Mesendoderm (in vitro differentiated cells): ENCODE data around the gene UBR3.
A peak's percentile ranks its signal among the peaks of the same experiment; 100 is the strongest.
"Not testable (repeated sequence)": the region's sequence is repeated elsewhere in the genome, so short reads cannot be mapped to it uniquely, and the experiment has no call there.

Experiments used
- DNase-seq: peaks from one replicate; pipeline ENCODE4 v3.0.0; 2013
- H2AK5ac ChIP-seq: 2 replicates; pipeline ENCODE4 v1.6.1; 2013; ENCODE audit warnings: low read length, inconsistent platforms
- H2BK120ac ChIP-seq: 2 replicates; pipeline ENCODE4 v1.6.1; 2013; ENCODE audit warnings: low read depth, mild to moderate bottlenecking, low read length, moderate library complexity, mixed read lengths
- H2BK15ac ChIP-seq: replicated peaks from 2 replicates; pipeline ENCODE4 v1.6.1; 2013; ENCODE audit warnings: low read depth, mild to moderate bottlenecking, moderate library complexity
- H2BK5ac ChIP-seq: 2 replicates; pipeline ENCODE4 v1.6.1; 2013; ENCODE audit warnings: low read length, inconsistent platforms
- H3K18ac ChIP-seq: 2 replicates; pipeline ENCODE4 v1.6.1; 2013; ENCODE audit warnings: mild to moderate bottlenecking, low read length, mixed read lengths
- H3K23ac ChIP-seq: one replicate; pipeline ENCODE4 v1.6.1; 2013; ENCODE audit warnings: low read length
- H3K27ac ChIP-seq: 2 replicates; pipeline ENCODE4 v1.5.1; 2013; ENCODE audit warnings: low read depth, mild to moderate bottlenecking, inconsistent platforms, low read length, moderate library complexity
- H3K27me3 ChIP-seq: 2 replicates; pipeline ENCODE4 v1.6.1; 2013; ENCODE audit warnings: low read length, control low read depth, mild to moderate bottlenecking, inconsistent platforms; ENCODE audit not compliant: insufficient read depth, poor library complexity
- H3K36me3 ChIP-seq: 2 replicates; pipeline ENCODE4 v1.6.1; 2013; ENCODE audit warnings: low read length, inconsistent platforms; ENCODE audit not compliant: control insufficient read depth, insufficient read depth
- H3K4ac ChIP-seq: one replicate; pipeline ENCODE4 v1.6.1; 2013; ENCODE audit warnings: low read depth, mild to moderate bottlenecking, low read length, moderate library complexity
- H3K4me1 ChIP-seq: 2 replicates; pipeline ENCODE4 v1.6.1; 2013; ENCODE audit warnings: low read depth, low read length, inconsistent platforms; ENCODE audit not compliant: control insufficient read depth
- H3K4me2 ChIP-seq: 2 replicates; pipeline ENCODE4 v1.6.1; 2013; ENCODE audit warnings: low read length
- H3K4me3 ChIP-seq: 2 replicates; pipeline ENCODE4 v1.5.1; 2013; ENCODE audit warnings: mild to moderate bottlenecking, low read length
- H3K56ac ChIP-seq: one replicate; pipeline ENCODE4 v1.6.1; 2013; ENCODE audit warnings: low read length
- H3K79me1 ChIP-seq: 2 replicates; pipeline ENCODE4 v1.6.1; 2013; ENCODE audit warnings: low read length, inconsistent platforms
- H3K79me2 ChIP-seq: 2 replicates; pipeline ENCODE4 v1.6.1; 2013; ENCODE audit warnings: mild to moderate bottlenecking, low read length; ENCODE audit not compliant: control insufficient read depth, insufficient read depth
- H3K9ac ChIP-seq: 2 replicates; pipeline ENCODE4 v1.6.1; 2013; ENCODE audit warnings: low read length, inconsistent platforms
- H4K5ac ChIP-seq: one replicate; pipeline ENCODE4 v1.6.1; 2013; ENCODE audit warnings: low read length
- H4K8ac ChIP-seq: one replicate; pipeline ENCODE4 v1.6.1; 2013; ENCODE audit warnings: low read depth, mild to moderate bottlenecking, control low read depth, low read length, moderate library complexity
- whole genome bisulfite sequencing: extraction: QIAGEN DNeasy Blood & Tissue Kit; methylation state at CpG from one replicate; pipeline ENCODE4 v1.1.7; 2013; ENCODE audit warnings: low lambda C conversion rate, missing lambda C conversion rate; ENCODE audit not compliant: insufficient coverage; ENCODE audit errors: extremely low coverage; 5-methylcytosine and 5-hydroxymethylcytosine counted together

Gene UBR3

DNA sequence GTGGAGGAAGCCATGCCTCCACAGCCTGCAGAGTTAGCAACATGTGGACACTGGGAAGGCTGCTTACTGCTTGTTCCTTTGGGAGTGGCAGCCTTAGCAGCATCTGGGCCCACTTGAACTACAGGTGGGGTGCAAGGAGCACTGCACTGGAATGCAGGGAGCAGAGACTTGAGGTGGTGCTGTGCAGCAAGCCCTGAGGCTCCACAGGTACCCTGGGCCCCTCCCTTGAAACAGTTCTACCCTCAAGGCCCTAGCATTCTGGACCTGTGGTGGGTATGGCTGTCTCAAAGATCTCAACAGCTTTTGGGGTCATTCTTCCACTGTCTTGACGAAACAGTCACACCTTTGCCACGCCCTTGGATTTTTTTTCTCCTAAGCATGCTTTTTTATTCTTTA lies 13.5 kb downstream of the UBR3 start:
- H3K27me3 ChIP-seq: no peaks in the 10 kb centered on the region
- no peak overlapping the region for H4K8ac ChIP-seq
- H3K36me3 ChIP-seq: no peaks in the 10 kb centered on the region
- H2AK5ac ChIP-seq: no peak overlapping the region
- H3K4me3 ChIP-seq: no peak overlapping the region
- no peak overlapping the region for H3K4me2 ChIP-seq
- no peak overlapping the region for H3K27ac ChIP-seq
- no peaks in the 10 kb centered on the region for H3K4me1 ChIP-seq
- H3K79me2 ChIP-seq: peaks cover 1% of the 10 kb centered on the region
- no peak for DNase-seq
- no peak overlapping the region for H2BK15ac ChIP-seq
- H3K18ac ChIP-seq: no peak overlapping the region
- H3K9ac ChIP-seq: no peak overlapping the region
- H4K5ac ChIP-seq: no peak overlapping the region
- peak overlapping the region; percentile 15 for H3K56ac ChIP-seq
- no peak overlapping the region for H2BK5ac ChIP-seq
- H2BK120ac ChIP-seq: no peak overlapping the region
- WGBS: no CpG with 5 or more reads among the region's 2 CpGs
- peaks cover 9% of the 10 kb centered on the region for H3K79me1 ChIP-seq
- H3K4ac ChIP-seq: no peak overlapping the region
- no peak overlapping the region for H3K23ac ChIP-seq

GRCh38 chr2:169841625-169842024 lies 14.4 kb downstream of the UBR3 start:
- H3K9ac ChIP-seq, H4K5ac ChIP-seq, H3K27ac ChIP-seq, H3K4ac ChIP-seq, H4K8ac ChIP-seq, DNase-seq, H3K4me1 ChIP-seq, H2BK5ac ChIP-seq, H2BK15ac ChIP-seq, H3K79me1 ChIP-seq, H3K27me3 ChIP-seq, H3K79me2 ChIP-seq, H3K18ac ChIP-seq, H3K36me3 ChIP-seq, H2AK5ac ChIP-seq, H3K4me3 ChIP-seq, H3K23ac ChIP-seq, H3K4me2 ChIP-seq, H3K56ac ChIP-seq, H2BK120ac ChIP-seq: not testable (repeated sequence)
- no CpG with 5 or more reads among the region's 24 CpGs for WGBS

DNA sequence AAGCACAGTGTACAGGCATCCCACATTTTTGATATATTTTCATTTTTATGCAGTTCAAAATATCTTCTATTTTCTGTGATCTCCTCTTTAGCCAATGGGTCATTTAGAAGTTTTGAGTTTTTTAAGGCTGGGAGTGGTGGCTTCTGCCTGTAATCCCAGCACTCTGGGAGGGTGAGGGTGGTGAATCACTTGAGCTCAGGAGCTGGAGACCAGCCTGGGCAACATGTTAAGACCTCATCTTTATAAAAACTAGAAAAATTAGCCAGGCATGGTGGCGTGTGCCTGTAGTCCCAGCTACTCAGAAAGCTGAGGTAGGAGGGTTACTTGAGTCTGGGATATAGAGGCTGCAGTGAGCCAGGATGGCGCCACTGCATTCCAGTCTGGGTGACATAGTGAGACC lies 17.8 kb downstream of the UBR3 start:
- Histone ChIP-seq H3K4me2 (no peak overlapping the region), H3K23ac (no peak overlapping the region), H3K79me2 (no peaks in the 10 kb centered on the region), H2BK5ac (no peak overlapping the region), H3K4me1 (peaks cover 2% of the 10 kb centered on the region), H3K4me3 (no peak overlapping the region), H4K5ac (no peak overlapping the region), H3K56ac (no peak overlapping the region), H4K8ac (no peak overlapping the region), H2BK15ac (no peak overlapping the region), H3K4ac (no peak overlapping the region), H3K27ac (no peak overlapping the region), H3K27me3 (no peaks in the 10 kb centered on the region), H3K18ac (no peak overlapping the region), H3K79me1 (peaks cover 9% of the 10 kb centered on the region), H3K9ac (no peak overlapping the region), H2BK120ac (no peak overlapping the region), H3K36me3 (no peaks in the 10 kb centered on the region), H2AK5ac (no peak overlapping the region)
- WGBS: no CpG with 5 or more reads among the region's 2 CpGs
- no peak for DNase-seq

GRCh38 chr2:169848959-169849693 lies 21.9 kb downstream of the UBR3 start:
- not testable (repeated sequence) for H3K4me2 ChIP-seq, H3K9ac ChIP-seq, H3K56ac ChIP-seq, H3K79me1 ChIP-seq, H3K27me3 ChIP-seq, H2AK5ac ChIP-seq, H3K4me3 ChIP-seq, H3K4me1 ChIP-seq, DNase-seq, H3K79me2 ChIP-seq, H3K36me3 ChIP-seq, H3K18ac ChIP-seq, H3K4ac ChIP-seq, H4K5ac ChIP-seq, H3K27ac ChIP-seq, H2BK5ac ChIP-seq, H2BK120ac ChIP-seq, H2BK15ac ChIP-seq, H4K8ac ChIP-seq, H3K23ac ChIP-seq
- no CpG with 5 or more reads among the region's 8 CpGs for WGBS

GRCh38 chr2:169849710-169850109 lies 22.5 kb downstream of the UBR3 start:
- Histone ChIP-seq H3K9ac (no peak overlapping the region), H2BK5ac (no peak overlapping the region), H3K79me1 (peaks cover 4% of the 10 kb centered on the region), H3K27me3 (no peaks in the 10 kb centered on the region), H3K18ac (no peak overlapping the region), H3K36me3 (no peaks in the 10 kb centered on the region), H4K5ac (no peak overlapping the region), H3K4me3 (no peak overlapping the region), H3K27ac (no peak overlapping the region), H3K4me2 (no peak overlapping the region), H4K8ac (no peak overlapping the region), H2BK15ac (no peak overlapping the region), H3K56ac (no peak overlapping the region), H3K79me2 (no peaks in the 10 kb centered on the region), H3K23ac (no peak overlapping the region), H2BK120ac (no peak overlapping the region), H3K4ac (no peak overlapping the region), H3K4me1 (peaks cover 2% of the 10 kb centered on the region), H2AK5ac (no peak overlapping the region)
- DNase-seq: peak; percentile 30
- WGBS: no CpG with 5 or more reads among the region's 1 CpG
